Fibroblast of skin of back (primary cell): Measurements from ENCODE around the gene ADNP2.

Experiments
- DNase-seq: peaks from one replicate; pipeline ENCODE4 v3.0.0-alpha.2; 2013

ADNP2 gene

DNA sequence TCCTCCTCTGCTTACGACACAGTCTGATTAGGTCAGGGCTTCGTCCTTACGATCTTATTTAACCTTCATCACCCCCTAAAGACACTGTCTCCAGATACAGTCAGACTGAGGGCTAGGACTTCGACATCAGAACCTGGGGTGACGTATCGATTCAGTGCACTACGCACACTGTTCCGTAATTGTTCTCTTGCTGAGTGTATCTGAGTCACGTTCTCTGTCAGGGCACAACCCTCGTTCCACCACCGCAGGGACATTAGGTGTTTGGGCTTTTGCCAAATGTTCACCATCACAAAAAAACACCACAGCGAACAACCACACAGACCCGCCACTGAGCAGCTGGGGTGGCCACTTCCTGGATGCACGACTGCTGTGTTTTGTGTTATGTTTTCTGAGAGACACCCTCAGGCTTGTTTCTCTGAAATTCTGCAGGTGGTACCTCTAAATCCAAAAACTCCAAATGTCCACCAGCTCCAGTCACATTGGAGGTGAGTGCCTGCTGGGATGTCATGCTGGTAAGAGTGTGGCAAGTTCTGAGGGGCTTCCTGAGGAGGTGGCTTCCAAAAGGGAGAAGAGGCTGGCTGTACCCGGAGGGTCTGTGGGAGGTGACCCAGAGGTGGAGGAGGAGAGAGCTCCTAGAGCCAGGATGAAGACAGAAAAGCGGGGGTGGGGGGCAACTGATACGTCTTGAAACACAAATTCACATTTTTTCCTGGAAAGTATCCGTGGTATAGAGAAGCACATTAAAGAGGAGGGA is 66.6 kb downstream of the ADNP2 start:
- no peak for DNase-seq

DNA sequence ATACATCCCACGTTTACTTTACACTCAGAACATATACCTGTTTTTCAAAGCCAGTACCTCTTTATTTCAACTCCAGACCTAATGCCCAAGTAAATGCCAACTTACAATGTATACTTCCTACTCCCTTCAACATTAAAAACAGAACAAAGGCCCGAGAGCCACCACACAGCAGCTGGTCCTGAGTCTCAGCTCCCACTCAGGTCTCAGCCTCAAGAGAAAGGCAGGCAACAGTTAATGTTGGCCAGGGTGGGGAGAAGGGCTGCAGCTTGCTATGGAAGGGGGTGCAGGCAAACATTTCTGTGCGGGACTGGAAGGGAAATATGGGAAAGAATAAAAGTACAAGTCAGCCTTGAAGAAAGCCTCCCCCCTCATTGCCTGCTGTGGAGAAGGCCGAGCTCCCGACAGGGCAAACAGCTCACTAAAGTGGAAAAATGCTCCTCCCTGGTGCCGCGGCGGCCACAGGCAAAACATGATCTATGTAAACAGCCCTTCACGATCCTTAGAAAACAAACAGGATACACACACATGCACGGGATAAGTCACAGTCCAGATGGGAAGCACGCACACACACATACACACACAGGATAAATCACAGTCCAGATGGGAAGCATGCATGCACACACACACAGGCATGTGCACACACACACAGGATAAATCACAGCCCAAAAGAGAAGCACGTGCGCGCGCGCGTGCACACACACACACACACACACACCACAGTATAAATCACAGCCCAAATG is 67.4 kb downstream of the ADNP2 start:
- peak; percentile 29 for DNase-seq

DNA sequence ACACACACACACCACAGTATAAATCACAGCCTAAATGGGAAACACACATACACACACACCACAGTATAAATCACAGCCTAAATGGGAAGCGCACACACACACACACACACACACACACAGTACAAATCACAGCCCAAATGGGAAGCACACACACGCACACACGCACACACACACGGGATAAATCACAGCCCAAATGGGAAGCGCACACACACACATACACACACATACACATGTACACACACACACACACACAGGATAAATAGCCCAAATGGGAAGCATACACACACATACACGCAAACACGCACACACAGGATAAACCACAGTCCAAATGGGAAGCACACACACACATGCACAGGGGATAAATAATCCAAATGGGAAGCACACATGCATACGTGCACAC is 68.1 kb downstream of the ADNP2 start:
- no peak for DNase-seq

DNA sequence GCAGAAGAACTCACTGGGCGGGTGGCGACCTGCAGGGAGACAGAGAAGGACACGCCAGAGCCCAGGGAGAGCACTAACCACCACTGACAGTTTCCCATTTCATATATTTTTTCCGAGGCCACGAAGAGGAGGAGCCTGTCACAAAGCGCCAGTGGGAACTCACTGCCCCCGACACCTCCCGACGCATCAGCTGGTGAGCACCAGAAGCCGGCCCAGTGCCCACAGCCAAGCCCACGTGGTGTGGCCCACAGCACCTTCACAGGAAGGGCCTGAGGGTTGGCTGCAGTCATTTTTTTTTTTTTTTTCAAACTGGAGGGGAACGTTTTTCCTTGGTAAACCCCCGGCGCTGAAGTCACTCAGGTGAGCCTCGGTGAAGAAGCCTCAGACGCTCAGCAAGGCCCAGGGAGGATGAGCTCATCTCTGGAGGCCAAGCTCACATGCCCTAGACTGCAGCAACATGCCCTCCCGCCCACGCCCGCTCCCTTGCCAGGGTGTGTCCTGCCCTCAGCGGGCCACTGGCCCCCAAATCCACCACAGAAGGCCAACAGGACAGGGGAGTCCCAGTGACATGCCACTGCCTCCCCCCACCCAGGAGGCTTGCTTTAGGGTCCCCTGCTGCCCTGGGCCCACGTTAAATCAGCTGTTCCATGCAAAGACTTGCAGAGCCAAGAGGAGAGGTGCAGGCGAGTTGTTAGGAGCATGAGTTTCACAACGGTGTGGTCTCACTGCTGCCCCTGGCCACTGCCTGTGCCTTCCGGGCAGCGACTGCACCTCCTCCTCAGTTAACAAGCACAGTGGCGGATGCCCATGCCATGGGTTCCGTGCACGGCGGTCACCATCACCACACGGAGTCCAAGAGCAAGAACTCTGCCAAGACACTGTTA is 70.1 kb downstream of the ADNP2 start:
- DNase-seq, result no peak

DNA sequence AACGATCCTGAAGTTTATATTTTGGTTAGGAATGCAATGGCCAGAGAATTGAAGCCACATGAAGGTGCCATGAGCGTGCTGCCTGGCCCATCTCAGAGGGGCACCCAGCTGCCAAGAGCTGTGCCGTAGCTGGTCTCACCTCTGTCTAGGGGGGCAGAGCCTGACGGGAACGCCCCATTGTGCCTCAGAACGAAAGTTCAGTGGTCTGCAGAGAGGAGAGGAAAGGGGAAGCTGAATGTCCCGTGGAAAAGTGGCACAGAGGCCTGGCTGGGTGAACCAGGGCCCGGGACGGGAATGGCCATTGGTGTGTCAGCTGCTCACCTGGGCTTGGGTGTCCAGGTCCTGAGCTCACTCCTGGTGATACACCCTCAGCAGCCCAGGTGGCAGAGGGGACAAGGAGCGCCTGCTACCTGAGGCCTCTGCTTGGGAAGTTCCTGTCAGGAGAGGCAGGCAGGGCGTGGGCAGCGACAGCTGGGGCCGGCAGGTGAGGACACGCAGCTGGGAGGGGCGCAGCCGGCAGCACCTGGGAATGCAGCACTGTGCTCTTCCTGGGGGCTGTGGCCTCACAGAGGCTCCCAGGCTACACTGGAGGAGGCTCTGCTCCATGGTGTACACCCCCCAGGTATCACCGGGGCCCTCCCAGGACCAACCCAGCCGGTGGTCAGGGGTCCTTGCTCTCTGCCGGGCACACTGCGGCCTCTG is 70.9 kb downstream of the ADNP2 start:
- DNase-seq, result no peak

DNA sequence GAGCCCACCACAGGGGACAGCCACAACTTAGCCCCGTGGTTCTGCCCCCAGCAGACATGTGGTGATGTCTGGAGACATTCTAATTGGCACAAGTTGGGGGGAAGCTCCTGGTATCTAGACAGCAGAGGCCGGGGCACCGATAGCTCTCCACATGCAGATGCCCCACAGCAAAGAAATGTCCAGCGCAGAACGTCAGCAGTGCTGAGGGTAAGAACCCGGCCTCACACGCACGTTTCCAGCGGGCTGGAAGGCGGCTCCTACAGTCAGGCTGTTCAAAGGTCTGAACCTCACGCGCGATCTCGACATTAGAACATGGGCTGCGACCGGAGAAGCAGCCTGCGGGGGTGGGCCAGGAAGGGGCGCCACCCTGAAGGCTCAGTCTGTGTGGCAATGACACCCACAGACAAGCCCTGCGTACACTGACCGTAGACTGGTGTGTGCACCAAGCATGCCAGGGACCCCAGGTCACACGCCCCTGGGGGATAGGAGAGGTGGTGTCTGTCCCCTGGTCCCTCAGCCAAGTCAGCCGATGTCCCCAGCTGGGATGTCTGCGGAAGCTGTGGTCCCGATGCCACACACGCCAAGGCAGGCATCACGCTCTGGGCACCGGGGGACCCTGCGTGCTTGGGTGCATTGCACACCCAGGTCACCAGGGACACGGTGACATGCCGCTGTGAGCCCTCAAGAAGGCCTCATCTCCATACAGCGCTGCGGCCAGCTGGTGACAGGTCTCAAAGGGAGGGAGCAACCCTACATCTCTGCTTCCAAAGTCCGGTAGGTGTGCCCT is 71.9 kb downstream of the ADNP2 start:
- no peak for DNase-seq

DNA sequence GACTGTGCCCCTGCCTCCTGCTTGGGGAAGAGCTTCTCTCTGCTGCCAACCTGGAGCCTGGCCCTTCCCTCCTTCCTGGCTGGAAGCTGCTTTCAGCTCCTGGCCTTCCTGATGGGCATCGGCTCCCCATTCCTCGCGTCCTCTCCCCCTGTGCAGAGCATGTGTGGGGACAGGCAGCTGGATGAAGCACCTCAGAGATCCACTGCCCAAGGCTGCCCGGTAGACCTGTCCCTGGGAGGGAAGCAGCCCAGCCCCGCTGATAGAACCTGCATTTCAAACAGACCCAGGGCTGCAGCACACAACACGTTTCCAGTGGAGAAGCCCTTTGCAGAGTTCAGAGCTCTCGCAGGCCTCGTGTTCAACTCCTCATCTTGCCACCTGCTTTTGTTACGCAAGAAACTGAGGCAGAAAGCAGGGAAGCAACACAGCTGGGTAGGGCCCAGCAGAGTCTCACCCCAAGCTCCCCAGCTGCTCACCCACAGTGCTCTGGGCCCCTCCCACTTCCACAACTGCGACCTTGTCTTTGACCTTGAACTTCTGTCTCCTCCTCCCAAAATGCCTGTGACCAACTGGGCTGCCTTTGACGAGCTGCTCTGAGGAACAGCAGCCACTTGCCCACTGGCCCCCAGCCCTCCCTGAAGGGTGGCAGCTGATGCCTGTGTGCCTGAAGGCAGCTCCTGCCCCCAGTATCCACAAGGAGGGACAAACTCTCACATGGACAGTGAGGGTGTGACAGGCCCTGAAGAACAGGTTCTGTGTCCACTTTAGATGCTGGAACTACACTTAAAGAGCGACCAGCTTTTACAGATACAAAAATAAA is 72.8 kb downstream of the ADNP2 start:
- no peak for DNase-seq

DNA sequence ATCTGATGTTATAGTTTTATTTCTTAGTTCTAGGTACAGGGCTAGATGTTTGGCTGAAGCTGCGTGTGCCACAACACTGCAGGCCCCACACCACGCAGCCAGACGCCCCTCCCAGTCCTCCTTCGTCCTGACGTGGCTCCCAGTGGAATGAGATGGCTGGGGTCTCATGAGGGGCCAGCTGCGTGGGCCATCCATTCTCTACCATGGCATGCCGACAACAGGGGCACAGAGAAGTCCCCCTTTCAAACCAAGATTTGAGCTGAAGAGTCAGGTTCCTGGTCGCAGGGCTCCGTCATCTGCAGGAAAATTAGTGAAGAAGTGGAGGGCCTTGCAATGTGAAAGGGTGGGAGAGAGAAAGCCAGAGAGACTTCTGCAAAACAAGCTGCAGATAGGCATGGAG is 73.8 kb downstream of the ADNP2 start:
- DNase-seq, result no peak

DNA sequence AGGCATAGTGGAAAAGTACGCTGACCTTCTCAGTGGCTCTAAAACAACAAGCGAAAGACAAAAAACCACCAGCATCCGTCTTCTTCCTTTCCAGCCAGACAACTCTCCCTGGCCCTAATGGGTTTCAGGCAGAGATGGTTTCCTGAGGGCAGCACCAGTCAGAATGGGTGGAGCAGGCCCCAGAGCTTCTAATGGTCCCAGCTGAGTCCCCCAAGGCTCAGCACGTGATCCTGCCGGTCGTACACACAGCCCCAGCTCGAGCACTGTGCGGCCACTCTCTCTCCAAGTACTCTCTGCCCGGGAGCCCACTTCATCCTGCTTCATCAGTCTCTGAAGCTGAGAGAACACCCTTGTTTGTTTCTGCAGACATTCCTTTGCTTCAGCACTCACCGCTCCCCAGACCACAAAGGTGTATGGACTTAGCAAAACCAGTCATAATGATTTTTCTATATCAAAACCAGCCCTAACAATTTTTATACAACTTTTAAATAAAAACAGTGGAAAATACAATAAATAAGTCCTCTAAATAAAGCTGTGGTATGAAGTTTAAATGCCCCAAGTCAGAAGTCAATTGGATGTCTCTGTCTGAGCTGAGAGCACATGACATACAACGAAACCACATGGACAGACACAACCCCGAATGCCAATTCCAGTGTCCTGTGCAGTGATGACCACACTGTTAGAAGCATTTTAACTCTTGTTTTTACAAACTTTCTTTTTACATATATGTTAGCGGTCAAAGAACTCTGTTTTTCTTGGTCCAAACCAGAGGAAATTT is 74.4 kb downstream of the ADNP2 start:
- DNase-seq, result no peak

DNA sequence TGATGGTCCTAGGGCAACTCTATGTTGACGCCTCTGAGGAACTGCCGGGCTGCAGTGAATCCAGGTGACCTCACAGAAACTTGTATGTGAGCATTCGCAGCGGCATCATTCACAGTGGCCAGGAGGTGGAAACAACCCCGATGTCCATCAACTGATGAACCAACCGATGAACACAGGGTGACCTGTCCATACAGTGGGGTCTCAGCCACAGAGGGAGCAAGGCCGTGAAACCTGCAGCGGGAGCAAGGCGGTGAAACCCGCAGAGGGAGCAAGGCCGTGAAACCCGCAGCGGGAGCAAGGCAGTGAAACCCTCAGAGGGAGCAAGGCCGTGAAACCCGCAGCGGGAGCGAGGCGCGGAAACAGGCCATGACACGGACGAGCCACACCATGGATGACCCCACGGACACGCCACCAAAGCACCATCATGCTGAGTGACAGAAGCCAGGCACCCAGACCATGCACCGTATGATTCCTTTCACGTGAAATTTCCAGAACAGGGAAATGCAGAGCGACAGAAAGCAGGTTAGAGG is 75.2 kb downstream of the ADNP2 start:
- DNase-seq, result no peak

DNA sequence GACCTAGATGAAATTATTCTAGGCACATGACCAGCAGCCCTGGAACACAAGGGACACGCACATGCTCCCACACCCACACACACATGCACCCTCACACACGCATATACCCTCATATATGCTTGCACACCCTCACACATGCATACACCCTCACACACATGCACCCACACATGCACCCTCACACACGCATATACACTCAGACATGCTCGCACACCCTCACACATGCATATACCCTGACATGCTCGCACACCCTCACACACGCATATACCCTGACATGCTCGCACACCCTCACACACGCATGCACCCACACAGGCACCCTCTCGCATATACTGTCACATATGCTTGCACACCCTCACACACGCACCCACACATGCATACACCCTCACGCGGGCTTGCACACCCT is 76.5 kb downstream of the ADNP2 start:
- no peak for DNase-seq

DNA sequence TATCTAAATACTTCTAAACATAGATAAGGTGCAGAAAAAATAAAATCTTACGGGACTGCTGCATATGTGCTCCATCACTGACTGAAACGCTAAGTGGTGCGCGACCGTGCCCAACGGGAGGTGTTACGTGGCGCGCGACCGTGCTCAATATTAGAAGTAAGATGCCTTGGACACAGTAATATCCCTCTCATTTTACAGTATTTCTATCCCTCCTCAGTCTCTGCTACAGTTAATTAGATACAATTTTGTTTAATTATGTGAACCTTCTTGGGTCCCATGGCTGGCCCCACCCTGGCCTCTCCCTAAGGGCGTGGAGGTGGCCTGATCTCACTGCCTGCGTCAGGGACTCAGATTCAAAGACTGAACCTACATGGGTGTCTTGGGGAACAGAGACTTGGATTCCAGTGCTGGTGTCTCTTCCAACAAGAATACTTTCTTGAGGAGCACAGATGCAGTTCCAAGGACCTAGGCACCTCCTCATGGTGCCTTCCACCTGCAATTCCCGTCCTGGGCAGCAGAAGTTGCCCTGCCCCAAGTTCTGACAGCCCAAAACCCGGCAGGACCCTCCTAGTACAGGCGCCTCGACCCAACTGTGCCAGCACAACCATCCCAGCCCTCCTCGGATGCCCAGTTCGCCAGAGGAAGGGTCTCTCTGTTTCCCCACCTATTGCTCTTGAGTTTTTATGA is 79.0 kb downstream of the ADNP2 start:
- no peak for DNase-seq

DNA sequence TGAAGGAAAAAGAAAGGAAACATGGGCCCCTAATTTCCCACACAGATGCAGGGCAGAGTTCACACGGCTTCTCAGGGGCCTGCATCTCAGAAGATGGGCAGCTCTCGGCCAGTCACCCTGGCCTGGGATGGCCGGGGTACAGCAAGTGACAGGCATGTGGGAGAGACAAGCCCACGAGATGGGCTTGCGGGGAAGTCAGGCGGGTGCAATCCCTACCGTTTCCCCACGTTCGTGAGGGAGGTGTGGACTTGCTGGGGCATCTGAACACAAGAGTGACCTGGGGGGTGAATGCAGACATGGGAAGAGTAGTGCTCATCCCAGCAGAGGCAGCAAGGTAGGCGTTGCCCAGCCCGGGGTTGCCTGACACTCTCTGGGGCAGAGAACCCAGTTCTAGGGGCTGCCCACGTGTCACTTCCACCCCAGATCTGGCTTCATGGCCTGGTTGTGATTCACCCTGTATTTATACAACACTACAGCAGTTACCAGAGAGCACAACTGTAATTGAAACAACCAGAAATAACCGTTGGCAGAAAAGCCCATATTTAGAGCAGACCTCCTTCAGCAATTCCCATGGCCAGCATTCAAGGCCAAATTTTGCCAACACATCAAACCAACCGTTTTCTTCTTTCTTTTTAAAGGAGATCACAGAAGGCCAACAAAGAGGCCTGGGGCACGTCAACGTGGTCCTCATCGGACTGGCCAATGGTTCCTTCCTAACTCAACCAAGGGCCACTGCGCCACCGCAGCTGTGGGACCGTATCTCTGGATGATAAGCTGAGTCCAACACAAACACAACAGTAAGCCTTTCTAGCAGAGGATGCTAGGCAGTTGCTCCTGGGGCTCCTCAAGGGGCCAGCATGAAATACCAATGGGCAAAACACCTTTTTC is 79.8 kb downstream of the ADNP2 start:
- no peak for DNase-seq

DNA sequence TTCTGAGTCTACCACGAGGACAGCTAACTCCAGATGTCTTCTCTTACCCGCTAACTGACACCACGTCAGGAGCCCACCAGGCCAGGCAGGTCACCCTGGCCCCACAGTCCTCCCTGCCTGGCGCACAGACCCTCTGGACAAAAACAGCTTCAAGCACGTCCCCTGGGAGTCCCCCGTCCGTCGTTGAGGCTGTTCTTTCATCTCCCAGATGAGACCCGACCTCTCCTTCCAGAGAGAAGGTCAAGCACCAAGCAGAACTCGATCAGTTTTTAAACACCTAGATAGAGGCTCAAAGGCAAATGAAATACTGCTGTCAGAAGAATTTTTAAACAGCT is 80.4 kb downstream of the ADNP2 start:
- DNase-seq, result no peak
